HEK293T (cell line): ENCODE results near the gene SUSD6.

Source experiments
- CTCF ChIA-PET: fragments of 350-600 bp; formaldehyde crosslinking; extraction: SDS; loops from one replicate; lab custom pipeline; 2021; ENCODE audit warnings: antibody characterized with exemption, inconsistent platforms; lab: Yijun Ruan, JAX
- POLR2A ChIA-PET: fragments of 350-600 bp; formaldehyde crosslinking; extraction: SDS; loops from one replicate; lab custom pipeline; 2020; ENCODE audit warnings: antibody characterized with exemption, inconsistent platforms; lab: Yijun Ruan, JAX
- DNase-seq: peaks from one replicate; pipeline ENCODE4 v3.0.0; 2012; ENCODE audit warnings: mixed read lengths; ENCODE audit errors: extremely low spot score
- ARNT ChIP-seq: fragments of 450-650 bp; IDR thresholded peaks from 2 replicates; pipeline ENCODE4 v1.6.1; 2017; ENCODE audit warnings: mild to moderate bottlenecking
- BHLHE40 ChIP-seq: fragments of 450-650 bp; IDR thresholded peaks from 2 replicates; pipeline ENCODE4 v1.6.1; 2016; ENCODE audit warnings: mild to moderate bottlenecking, moderate library complexity, borderline replicate concordance
- CTBP1 ChIP-seq: fragments of 450-650 bp; IDR thresholded peaks from 2 replicates; pipeline ENCODE4 v1.6.1; 2016; ENCODE audit warnings: borderline replicate concordance
- ELF4 ChIP-seq: fragments of 450-650 bp; IDR thresholded peaks from 2 replicates; pipeline ENCODE4 v1.6.1; 2017; ENCODE audit warnings: antibody characterized with exemption
- FOXA1 ChIP-seq: fragments of 450-650 bp; IDR thresholded peaks from 2 replicates; pipeline ENCODE4 v1.6.1; 2016; ENCODE audit warnings: mild to moderate bottlenecking
- FOXK2 ChIP-seq: fragments of 450-650 bp; IDR thresholded peaks from 2 replicates; pipeline ENCODE4 v1.6.1; 2016; ENCODE audit warnings: mild to moderate bottlenecking
- FOXM1 ChIP-seq: fragments of 450-650 bp; IDR thresholded peaks from 2 replicates; pipeline ENCODE4 v1.6.1; 2017; ENCODE audit warnings: mild to moderate bottlenecking, borderline replicate concordance
- HDGF ChIP-seq: fragments of 450-650 bp; IDR thresholded peaks from 2 replicates; pipeline ENCODE4 v1.6.1; 2017; ENCODE audit warnings: antibody characterized with exemption, borderline replicate concordance
- L3MBTL2 ChIP-seq: fragments of 450-650 bp; conservative IDR thresholded peaks from 2 replicates; pipeline ENCODE4 v1.6.1; 2016; ENCODE audit warnings: mild to moderate bottlenecking
- LEF1 ChIP-seq: fragments of 450-650 bp; IDR thresholded peaks from 2 replicates; pipeline ENCODE4 v1.6.1; 2017; ENCODE audit warnings: mild to moderate bottlenecking, borderline replicate concordance
- NFRKB ChIP-seq: fragments of 450-650 bp; IDR thresholded peaks from 2 replicates; pipeline ENCODE4 v1.6.1; 2016; ENCODE audit warnings: mild to moderate bottlenecking, moderate library complexity
- SP1 ChIP-seq: fragments of 450-650 bp; IDR thresholded peaks from 2 replicates; pipeline ENCODE4 v1.6.1; 2017
- SUZ12 ChIP-seq: fragments of 450-650 bp; IDR thresholded peaks from 2 replicates; pipeline ENCODE4 v1.6.1; 2016; ENCODE audit warnings: mild to moderate bottlenecking
- TARDBP ChIP-seq: fragments of 450-650 bp; IDR thresholded peaks from 2 replicates; pipeline ENCODE4 v1.6.1; 2016
- ZNF384 ChIP-seq: fragments of 450-650 bp; IDR thresholded peaks from 2 replicates; pipeline ENCODE4 v1.6.1; 2016
- TF ChIP-seq, protein P1 (sequence below): fragments of 450-650 bp; IDR thresholded peaks from 2 replicates; pipeline ENCODE4 v1.6.1; 2016

The SUSD6 gene

DNA sequence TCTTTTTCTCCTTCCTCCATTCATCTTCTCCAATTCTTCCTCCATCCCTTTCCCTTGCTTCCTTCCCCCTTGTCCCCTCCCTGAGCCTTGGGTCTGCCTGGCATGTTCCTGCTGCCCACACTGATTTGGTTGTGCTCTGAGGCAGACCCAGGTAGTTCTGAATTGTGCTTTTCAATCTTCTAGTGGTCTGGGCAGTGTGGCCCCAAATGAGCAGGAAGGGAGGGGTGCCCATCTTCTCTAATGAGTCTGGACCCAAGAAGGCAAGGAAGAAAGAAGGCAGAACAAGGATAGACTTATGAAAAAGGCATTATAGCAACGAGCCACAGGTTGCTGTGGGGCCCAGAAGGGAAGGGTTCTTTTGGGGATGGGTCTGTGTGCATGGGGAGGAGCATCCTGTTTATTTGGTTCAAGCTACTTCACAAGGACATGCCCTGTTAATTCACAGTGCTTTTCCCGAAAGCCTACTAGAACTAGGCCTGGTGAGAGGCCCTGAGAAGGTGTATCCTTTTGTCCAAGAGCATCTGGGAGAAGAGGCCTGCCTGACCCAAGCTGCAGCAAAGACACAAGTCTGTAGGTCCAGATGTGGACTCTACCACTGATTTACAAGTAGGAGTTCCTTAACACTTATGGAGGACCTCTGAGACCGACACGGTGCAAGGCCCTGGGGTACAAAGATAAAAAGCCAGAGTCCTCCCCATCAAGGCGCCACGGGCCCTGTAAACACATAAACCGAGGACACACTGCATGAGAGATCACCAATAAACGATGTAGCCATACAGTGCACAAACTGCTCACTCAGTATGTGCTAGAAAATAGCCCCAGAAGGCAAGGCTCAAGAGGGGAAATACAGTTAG, 1.1 kb upstream of the SUSD6 start:
- CTCF ChIA-PET = no interaction called here
- POLR2A ChIA-PET = no interaction called here
- DNase-seq = no peak
- no peak for TF ChIP-seq SP1

DNA sequence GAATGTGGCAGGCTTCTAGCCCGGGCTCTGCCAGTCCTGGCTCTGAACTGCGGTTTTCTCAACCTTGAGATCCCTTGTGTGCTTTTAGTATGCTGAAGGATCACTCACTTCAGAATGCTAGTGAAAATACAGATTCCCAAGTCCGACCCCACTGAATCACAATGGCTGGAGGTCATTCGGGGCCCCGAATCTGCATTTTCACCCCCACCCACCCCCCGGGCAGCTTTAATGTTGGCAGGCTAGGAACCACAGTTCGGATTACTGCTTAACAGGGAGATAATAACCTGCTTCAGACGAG, 573 bp upstream of the SUSD6 start:
- no peak for TF ChIP-seq ELF4
- no peak for TF ChIP-seq FOXK2
- no peak for TF ChIP-seq NFRKB
- no peak for TF ChIP-seq HDGF
- TF ChIP-seq FOXA1 = no peak
- TF ChIP-seq, protein P1, sequence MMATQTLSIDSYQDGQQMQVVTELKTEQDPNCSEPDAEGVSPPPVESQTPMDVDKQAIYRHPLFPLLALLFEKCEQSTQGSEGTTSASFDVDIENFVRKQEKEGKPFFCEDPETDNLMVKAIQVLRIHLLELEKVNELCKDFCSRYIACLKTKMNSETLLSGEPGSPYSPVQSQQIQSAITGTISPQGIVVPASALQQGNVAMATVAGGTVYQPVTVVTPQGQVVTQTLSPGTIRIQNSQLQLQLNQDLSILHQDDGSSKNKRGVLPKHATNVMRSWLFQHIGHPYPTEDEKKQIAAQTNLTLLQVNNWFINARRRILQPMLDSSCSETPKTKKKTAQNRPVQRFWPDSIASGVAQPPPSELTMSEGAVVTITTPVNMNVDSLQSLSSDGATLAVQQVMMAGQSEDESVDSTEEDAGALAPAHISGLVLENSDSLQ = no peak
- no peak for TF ChIP-seq ZNF384
- no peak for TF ChIP-seq FOXM1
- no peak for TF ChIP-seq SUZ12
- no peak for TF ChIP-seq TARDBP
- TF ChIP-seq BHLHE40 = no peak
- TF ChIP-seq ARNT = no peak
- TF ChIP-seq CTBP1 = no peak
- ChIA-PET CTCF (no interaction called here), POLR2A (interaction anchor here (0.9 to 1.1 kb wide), 2 partner anchors 10 to 161 kb away, joined by 3 to 4 read pairs; no protein-coding TSS in a partner anchor)
- DNase-seq = no peak

DNA sequence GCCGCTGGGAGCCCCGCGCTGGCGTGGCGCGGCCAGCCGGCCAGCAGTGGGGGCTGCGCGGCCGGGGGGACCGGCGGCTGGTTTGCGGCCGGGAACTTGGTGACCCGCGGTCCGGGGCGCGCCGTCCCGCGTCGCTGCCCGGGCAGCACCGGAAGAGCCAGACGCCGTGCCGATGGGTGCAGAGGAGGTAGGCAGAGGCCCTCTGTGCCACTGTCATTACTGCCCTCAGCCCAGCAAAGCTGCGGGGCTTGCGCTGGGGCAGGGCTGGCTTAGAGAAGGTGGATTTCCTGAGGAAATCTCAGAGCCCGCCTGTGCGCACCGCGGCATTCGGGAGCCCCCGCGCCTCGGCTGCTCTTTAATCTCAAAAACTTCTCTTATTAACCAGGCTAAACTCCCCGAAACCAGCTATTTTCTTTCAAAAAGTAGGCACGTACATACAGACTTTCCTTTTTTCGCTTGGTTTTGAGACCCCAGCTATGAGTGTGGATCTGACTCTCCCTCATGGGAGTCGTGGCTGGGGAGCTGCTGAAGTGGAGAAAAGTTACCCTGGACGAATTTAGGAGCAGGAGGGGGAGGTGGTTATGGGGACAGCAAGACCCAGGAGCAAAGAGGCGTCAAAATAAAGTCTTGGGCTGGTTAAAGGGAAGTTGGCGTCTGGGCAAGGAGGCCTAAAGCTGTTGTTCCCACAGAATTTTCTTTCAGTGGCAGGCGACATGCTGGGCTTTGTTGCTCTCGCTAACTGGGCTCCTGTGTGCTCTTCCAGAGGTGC, 802 bp downstream of the SUSD6 start:
- ChIA-PET POLR2A (interaction anchor here (1.1 kb wide), 1 partner anchor 11 kb away, joined by 4 read pairs; no protein-coding TSS in a partner anchor), CTCF (interaction anchor here (0.6 to 0.7 kb wide), 3 partner anchors 38 to 728 kb away, joined by 3 read pairs; no protein-coding TSS in a partner anchor)
- peak; percentile 22 for DNase-seq
- TF ChIP-seq L3MBTL2 (0 out of 2 replicates have a peak, but pooled peaks have one; percentile 15), FOXA1 (no peak)

DNA sequence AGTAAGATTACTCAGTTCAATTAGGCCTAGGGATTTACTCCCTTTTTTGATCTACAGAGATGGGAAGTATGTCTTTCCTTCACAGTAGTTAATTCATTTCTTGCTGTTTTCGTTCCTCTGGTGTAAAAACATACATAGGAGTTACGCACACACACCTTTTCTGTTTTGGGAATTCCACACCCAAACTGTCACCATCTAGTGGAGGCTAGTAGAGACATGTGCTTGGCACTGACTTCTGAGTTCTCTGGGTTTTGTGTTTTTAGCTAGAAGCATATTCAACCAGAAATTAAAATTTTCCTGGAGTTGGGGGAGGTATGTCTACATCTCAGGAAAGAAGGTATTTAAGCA, 1.4 kb downstream of the SUSD6 start:
- DNase-seq = no peak
- ChIA-PET POLR2A (no interaction called here), CTCF (interaction anchor here (0.6 to 0.7 kb wide), 2 partner anchors 39 to 55 kb away, joined by 3 read pairs; no protein-coding TSS in a partner anchor)
- TF ChIP-seq ZNF384 (no peak), L3MBTL2 (0 out of 2 replicates have a peak, but pooled peaks have one; percentile 1)

DNA sequence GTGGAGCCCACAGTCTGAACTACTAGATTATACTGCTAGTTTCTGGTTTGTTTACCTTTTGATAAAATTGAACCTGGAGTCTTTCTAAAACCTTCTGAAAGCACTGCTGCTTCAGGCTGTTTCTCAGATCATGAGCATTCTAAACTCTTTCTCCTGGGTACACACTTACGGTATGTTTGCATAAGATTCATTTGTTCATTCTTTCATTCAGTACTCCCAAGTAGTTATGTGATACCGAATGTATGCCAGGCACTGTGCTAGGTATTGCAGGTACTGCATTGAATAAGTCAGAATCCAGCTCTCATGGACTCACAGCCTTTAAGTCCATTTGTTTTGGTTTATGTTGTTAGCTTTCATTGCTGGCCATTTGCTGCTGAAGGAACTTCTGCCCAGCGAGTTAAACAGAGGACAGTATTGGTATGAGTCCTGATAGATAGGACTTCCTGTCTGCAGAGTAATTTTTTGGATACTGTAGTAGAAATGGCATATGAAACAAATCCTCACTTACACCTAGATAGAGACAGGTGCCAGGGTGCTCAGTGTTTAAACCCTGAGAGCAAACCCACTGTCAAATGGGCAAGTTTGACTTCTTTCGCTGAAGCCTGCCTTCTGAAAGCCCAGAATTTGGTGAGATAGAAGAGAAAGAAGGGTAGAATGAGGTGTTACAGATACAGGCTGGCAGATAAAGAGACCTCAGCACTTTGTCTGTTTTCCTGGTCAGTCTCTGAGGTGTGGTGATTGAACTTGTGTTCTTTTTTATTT, 2.1 kb downstream of the SUSD6 start:
- CTCF ChIA-PET = no interaction called here
- POLR2A ChIA-PET = no interaction called here
- TF ChIP-seq ELF4 = no peak
- no peak for TF ChIP-seq L3MBTL2
- no peak for TF ChIP-seq HDGF
- TF ChIP-seq TARDBP = no peak
- no peak for TF ChIP-seq FOXK2
- TF ChIP-seq ARNT = no peak
- TF ChIP-seq, protein P1 = no peak
- no peak for TF ChIP-seq NFRKB
- TF ChIP-seq SP1 = no peak
- TF ChIP-seq BHLHE40 = no peak
- TF ChIP-seq FOXA1 = no peak
- TF ChIP-seq FOXM1 = no peak
- no peak for TF ChIP-seq ZNF384
- no peak for TF ChIP-seq LEF1
- TF ChIP-seq CTBP1 = no peak
- no peak for TF ChIP-seq SUZ12
- no peak for DNase-seq

DNA sequence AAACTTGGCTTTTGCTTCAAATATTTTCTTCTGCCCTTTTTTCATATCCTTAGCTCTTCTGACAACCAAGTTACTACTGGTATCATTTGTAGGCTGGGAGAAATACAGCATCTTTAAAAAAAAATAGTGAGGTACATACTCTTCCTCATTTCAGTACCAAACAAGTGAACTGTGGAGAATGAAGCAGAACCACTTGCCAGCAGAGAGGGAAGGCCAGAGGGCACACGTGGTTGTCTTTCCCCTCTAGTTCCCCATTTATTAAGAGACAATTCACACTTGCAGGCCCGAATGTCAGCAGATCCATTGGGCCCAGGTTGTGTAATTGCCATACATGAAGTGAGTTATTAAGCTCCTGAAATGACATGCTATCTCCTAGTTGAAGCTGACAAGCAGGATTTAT, 3.2 kb downstream of the SUSD6 start:
- TF ChIP-seq FOXK2 (no peak), LEF1 (no peak)
- DNase-seq = no peak
- ChIA-PET POLR2A (no interaction called here), CTCF (no interaction called here)

DNA sequence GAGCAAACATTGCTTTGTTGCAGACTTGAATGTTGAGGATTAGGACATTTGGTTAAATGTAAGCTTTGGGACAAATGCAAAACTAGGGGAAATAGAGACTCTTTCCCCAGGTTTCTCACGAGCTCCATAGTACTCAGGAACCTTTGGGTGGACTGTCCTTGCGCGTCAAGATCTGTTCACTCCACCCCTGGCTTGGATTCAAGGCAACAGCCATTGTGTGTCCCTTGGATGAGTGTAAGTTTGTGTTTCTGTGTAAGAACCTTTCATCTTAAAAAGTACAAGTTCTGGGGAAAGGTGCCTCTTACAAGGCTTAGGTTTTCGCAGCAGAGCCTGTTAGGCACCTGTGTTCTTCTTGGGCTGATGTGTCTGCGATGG, 3.7 kb downstream of the SUSD6 start:
- TF ChIP-seq SP1 (no peak), FOXM1 (no peak), LEF1 (no peak), SUZ12 (no peak), BHLHE40 (no peak), CTBP1 (no peak), FOXK2 (no peak), ELF4 (no peak), TARDBP (no peak), ARNT (no peak)
- POLR2A ChIA-PET = no interaction called here
- DNase-seq = no peak
- CTCF ChIA-PET = no interaction called here
